HepG2 (cell line): ENCODE data around the gene GRIN2C. TPM values are rescaled to one million over a fixed set of nuclear protein-coding genes. Genes with fewer than 3 reads are reported as not detected.

Source experiments
- ATAC-seq: fragments of 200-7000 bp; cut with Tn5 transposase; 3 replicates; pipeline ENCODE4 v1.9.1; 2020; ENCODE audit warnings: mild to moderate bottlenecking, moderate library complexity
- BruUV-seq: library from RNA; stranded (reverse); fragments of 400-500 nt; replicated peaks from 2 replicates; lab custom pipeline; 2021; lab: Mats Ljungman, UMichigan
- CTCF ChIA-PET: fragments of 300-600 bp; formaldehyde crosslinking; extraction: SDS; loops from one replicate; lab custom pipeline; 2021; ENCODE audit warnings: low total read pairs, inconsistent platforms, low intra/inter-chr PET ratio; lab: Yijun Ruan, JAX
- POLR2A ChIA-PET: fragments of 350-600 bp; sonication (Branson Sonifier 250); formaldehyde crosslinking; loops from one replicate; lab custom pipeline; 2020; ENCODE audit warnings: antibody characterized with exemption, inconsistent platforms; lab: Yijun Ruan, JAX
- DNase-seq: peaks from one replicate; pipeline ENCODE4 v3.0.0-alpha.2; 2015; ENCODE audit warnings: low spot score
- FAIRE-seq: peaks from 3 replicates; lab custom pipeline; 2011; peaks lifted over from hg19 to GRCh38; lab: Jason Lieb, UNC
- H2AFZ ChIP-seq: one replicate; pipeline ENCODE4 v1.6.1; 2011; ENCODE audit warnings: low read length, inconsistent platforms
- H3K27ac ChIP-seq: fragments of 300-600 bp; 3 replicates; pipeline ENCODE4 v1.8.0; 2011; ENCODE audit warnings: mixed run types, mild to moderate bottlenecking, mixed read lengths, low read length, inconsistent platforms; ENCODE audit not compliant: insufficient read depth; ENCODE audit errors: extremely low read length
- H3K27me3 ChIP-seq, 2 experiments: fragments of 200-600 bp in 1 of 2; 2 replicates in 1 of 2; 3 replicates in 1 of 2; pipeline versions ENCODE4 v1.6.0 to v1.8.0; 2011; ENCODE audit warnings: low read length in 2 of 2, mild to moderate bottlenecking in 2 of 2, moderate library complexity in 2 of 2, inconsistent platforms in 1 of 2; ENCODE audit not compliant: insufficient read depth in 2 of 2, control insufficient read depth in 1 of 2
- H3K36me3 ChIP-seq, 2 experiments: fragments of 200-600 bp in 1 of 2; replicated peaks in 1 of 2; 2 replicates in 1 of 2; 3 replicates in 1 of 2; pipeline versions ENCODE4 v1.5.1 to v1.8.0; 2011; ENCODE audit warnings: low read length in 2 of 2, inconsistent platforms in 1 of 2; ENCODE audit not compliant: insufficient read depth in 2 of 2, control insufficient read depth in 1 of 2
- H3K4me1 ChIP-seq: 2 replicates; pipeline ENCODE4 v1.5.1; 2012; ENCODE audit warnings: low read length, inconsistent platforms; ENCODE audit not compliant: insufficient read depth
- H3K4me2 ChIP-seq: 2 replicates; pipeline ENCODE4 v1.6.0; 2011; ENCODE audit warnings: low read depth, low read length, inconsistent platforms
- H3K4me3 ChIP-seq, 3 experiments: fragments of 200-600 bp in 1 of 3; sonication (generic), shearing (Covaris generic) in 1 of 3; replicated peaks in 1 of 3; 2 replicates each; pipeline ENCODE4 v1.5.1; 2011 to 2016; ENCODE audit warnings: low read length in 3 of 3, inconsistent platforms in 2 of 3, low read depth in 2 of 3, mild to moderate bottlenecking in 2 of 3, control low read depth in 1 of 3, mixed read lengths in 1 of 3; ENCODE audit not compliant: insufficient read depth in 1 of 3
- H3K79me2 ChIP-seq: one replicate; pipeline ENCODE4 v1.6.1; 2011; ENCODE audit warnings: low read length, inconsistent platforms; ENCODE audit not compliant: insufficient read depth
- H3K9ac ChIP-seq: 2 replicates; pipeline ENCODE4 v1.6.0; 2011; ENCODE audit warnings: mild to moderate bottlenecking, low read depth, low read length, inconsistent platforms; ENCODE audit not compliant: insufficient read depth
- H3K9me3 ChIP-seq: 2 replicates; pipeline ENCODE4 v1.5.1; 2012; ENCODE audit warnings: mild to moderate bottlenecking, low read length
- H4K20me1 ChIP-seq: 2 replicates; pipeline ENCODE4 v1.6.0; 2011; ENCODE audit warnings: inconsistent platforms, mild to moderate bottlenecking, low read length, moderate library complexity; ENCODE audit not compliant: insufficient read depth
- CEBPB ChIP-seq: IDR thresholded peaks from 2 replicates; pipeline ENCODE4 v1.6.1; 2011; ENCODE audit warnings: low read depth, low read length, improper control_type of control experiment, borderline replicate concordance
- CEBPG ChIP-seq: IDR thresholded peaks from 2 replicates; pipeline ENCODE4 v1.6.1; 2016
- ELF4 ChIP-seq: sonication (generic); formaldehyde crosslinking; IDR thresholded peaks from 2 replicates; pipeline ENCODE4 v1.5.0; 2020; ENCODE audit warnings: missing genetic modification reagents, mild to moderate bottlenecking, moderate library complexity, borderline replicate concordance
- FOXK1 ChIP-seq: sonication (generic); formaldehyde crosslinking; IDR thresholded peaks from 2 replicates; pipeline ENCODE4 v1.4.0; 2020; ENCODE audit warnings: low read depth, missing genetic modification reagents, borderline replicate concordance
- THAP11 ChIP-seq: IDR thresholded peaks from 2 replicates; pipeline ENCODE4 v1.6.1; 2016; ENCODE audit warnings: missing biosample characterization, missing genetic modification reagents
- ZNF205 ChIP-seq: IDR thresholded peaks from 2 replicates; pipeline ENCODE4 v1.6.1; 2018; ENCODE audit warnings: missing biosample characterization, missing genetic modification reagents
- WGBS: methylation state at CpG from one replicate; pipeline ENCODE4 v1.1.6; 2017; ENCODE audit warnings: low lambda C conversion rate; 5-methylcytosine and 5-hydroxymethylcytosine counted together
- in situ Hi-C: cut with HindIII; loops from 2 replicates; pipeline ENCODE4 v1.10.0; 2017; ENCODE audit warnings: low pct_unique_long_range_greater_than_20kb; ENCODE audit not compliant: extremely low pct_ligation_motif_present
- intact Hi-C: fragments of 100-400 bp; cut with micrococcal nuclease; formaldehyde crosslinking; loops from one replicate; pipeline ENCODE4 v1.10.0; 2022; ENCODE audit not compliant: unreplicated experiment
- polyA plus RNA-seq, 8 experiments: library from polyadenylated mRNA; depleted of rRNA in 3 of 8; stranded (reverse) in 7 of 8; unstranded in 1 of 8; fragments of >200 nt; fragmentation: Illumina TruSeq in 4 of 8; extraction: Trizol in 4 of 8; gene quantifications; 2 replicates each; pipeline versions ENCODE4 v1.2.1 to v1.2.3, GENCODE V29; 2011 to 2016; ENCODE audit warnings: low read depth in 4 of 8, missing spikeins in 1 of 8, mixed read lengths in 1 of 8; ENCODE audit not compliant: insufficient read depth in 1 of 8
- total RNA-seq, 5 experiments: library from RNA; depleted of rRNA; stranded (reverse); fragments of >200 nt; fragmentation: Illumina TruSeq; extraction: Trizol; gene quantifications; 2 replicates each; pipeline ENCODE4 v1.2.3, GENCODE V29; 2016; ENCODE audit warnings: low read depth in 1 of 5
- TF ChIP-seq, protein P1 (sequence below): sonication (generic); formaldehyde crosslinking; IDR thresholded peaks from 2 replicates; pipeline ENCODE4 v1.5.1; 2020; ENCODE audit warnings: mild to moderate bottlenecking, missing genetic modification reagents, moderate library complexity

Gene GRIN2C
- total and polyA plus RNA-seq, 2 of the 13 experiments (the other 11 are each of a cell fraction or from before 2014, with no cell fraction given): 0.03 to 0.11 TPM

DNA sequence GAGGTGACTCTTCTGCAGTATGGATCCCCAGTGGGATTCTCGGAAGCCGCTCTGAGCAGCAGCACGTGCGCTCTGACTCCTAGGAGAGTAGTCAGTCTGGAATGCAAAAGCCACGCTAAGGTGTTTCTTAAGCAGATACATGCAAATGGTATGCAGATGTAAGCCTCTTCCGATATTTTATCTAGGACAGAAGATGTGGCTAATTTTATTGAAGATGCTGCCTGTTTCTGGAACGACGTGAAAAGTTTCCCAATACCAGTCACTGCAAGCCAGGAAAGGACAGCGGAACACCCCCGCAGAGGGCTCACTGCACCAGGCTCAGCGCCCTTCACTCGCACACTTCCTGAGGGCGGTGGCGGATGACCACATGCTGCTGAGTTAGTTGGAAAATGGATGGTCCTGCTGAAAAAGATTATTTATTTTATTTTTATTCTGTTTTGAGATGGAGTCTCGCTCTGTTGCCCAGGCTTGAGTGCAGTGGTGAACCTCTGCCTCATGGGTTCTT is 23.6 kb upstream of the GRIN2C start:
- no peak for DNase-seq
- ATAC-seq: no peak
- CTCF ChIA-PET: no interaction called here
- Histone ChIP-seq H3K4me1 (peaks cover 6% of the 10 kb centered on the region), H3K79me2 (no peaks in the 10 kb centered on the region), H3K9ac (no peak overlapping the region), H3K4me3 (no peak overlapping the region), H3K27ac (no peak overlapping the region), H3K36me3 (no peaks in the 10 kb centered on the region), H3K27me3 (peaks cover 15 to 69% of the 10 kb centered on the region in 2 experiments; a peak in 4 of 5 replicates), H2AFZ (no peak overlapping the region), H3K4me2 (no peak overlapping the region), H3K9me3 (no peaks in the 10 kb centered on the region), H4K20me1 (no peaks in the 10 kb centered on the region)
- 73% methylated on average over 15 of the region's 15 CpGs for WGBS
- no TSS peak for BruUV-seq
- FAIRE-seq: no peak
- no peak for TF ChIP-seq ZNF205 (CRISPR knock-in tag)
- TF ChIP-seq FOXK1 (CRISPR knock-in tag): no peak
- POLR2A ChIA-PET: interaction anchor here (2.8 kb wide), 1 partner anchor 10 kb away, joined by 17 read pairs; the partner anchor contains the start of gene FDXR
- intact Hi-C loops (no loop called here), in situ Hi-C loops (no loop called here)

DNA sequence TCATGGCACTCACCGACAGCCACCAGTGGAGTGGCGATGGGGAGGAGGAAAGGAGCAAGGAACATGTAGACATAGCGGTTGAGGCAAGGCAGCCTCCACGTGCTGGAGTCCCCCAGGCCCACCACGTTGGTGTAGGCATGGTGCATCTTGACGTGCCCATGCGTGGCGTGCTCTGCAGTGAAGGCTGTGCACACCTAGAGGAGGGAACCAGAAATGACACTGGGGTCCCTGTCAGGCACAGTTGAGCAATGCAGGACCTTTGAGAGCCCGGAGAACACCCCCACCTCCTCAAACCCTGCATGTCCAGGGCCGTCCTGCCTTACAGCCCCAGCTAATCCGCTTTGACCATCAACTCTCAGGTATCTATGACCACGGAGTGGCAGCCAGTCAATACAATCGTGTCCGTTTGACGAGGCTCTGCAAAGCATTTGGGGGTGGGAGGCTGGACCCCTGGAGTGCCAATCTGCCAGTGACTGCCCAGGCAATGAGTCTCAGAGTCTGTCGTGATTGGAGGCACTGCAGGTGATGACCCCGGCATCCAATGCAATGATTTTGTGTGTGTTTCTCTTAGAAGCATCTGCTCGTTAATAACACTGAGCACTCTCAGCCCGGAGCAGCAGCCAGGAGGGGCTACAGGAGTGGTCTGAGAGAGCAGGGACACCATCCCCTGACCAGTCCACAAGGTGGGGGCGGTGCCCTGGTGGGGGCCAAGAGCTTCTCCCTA is 23.0 kb upstream of the GRIN2C start:
- Histone ChIP-seq H4K20me1 (no peaks in the 10 kb centered on the region), H3K4me2 (no peak overlapping the region), H3K27ac (no peak overlapping the region), H3K9me3 (no peaks in the 10 kb centered on the region), H3K36me3 (no peaks in the 10 kb centered on the region), H3K79me2 (no peaks in the 10 kb centered on the region), H2AFZ (no peak overlapping the region), H3K27me3 (peaks cover 15 to 70% of the 10 kb centered on the region in 2 experiments; a peak in 4 of 5 replicates), H3K4me3 (no peak overlapping the region), H3K4me1 (peaks cover 12% of the 10 kb centered on the region), H3K9ac (no peak overlapping the region)
- ATAC-seq: peak; percentile 64
- no peak for DNase-seq
- intact Hi-C loops: no loop called here
- ChIA-PET CTCF (no interaction called here), POLR2A (interaction anchor here (2.8 kb wide), 1 partner anchor 10 kb away, joined by 17 read pairs; the partner anchor contains the start of gene FDXR)
- no peak for FAIRE-seq
- TF ChIP-seq CEBPB (peak; percentile 37; the same call in 1 of the 2 replicates), ELF4 (CRISPR knock-in tag) (no peak), THAP11 (CRISPR knock-in tag) (no peak), CEBPG (0 out of 2 replicates have a peak, but pooled peaks have one; percentile 6)
- TF ChIP-seq, protein P1, sequence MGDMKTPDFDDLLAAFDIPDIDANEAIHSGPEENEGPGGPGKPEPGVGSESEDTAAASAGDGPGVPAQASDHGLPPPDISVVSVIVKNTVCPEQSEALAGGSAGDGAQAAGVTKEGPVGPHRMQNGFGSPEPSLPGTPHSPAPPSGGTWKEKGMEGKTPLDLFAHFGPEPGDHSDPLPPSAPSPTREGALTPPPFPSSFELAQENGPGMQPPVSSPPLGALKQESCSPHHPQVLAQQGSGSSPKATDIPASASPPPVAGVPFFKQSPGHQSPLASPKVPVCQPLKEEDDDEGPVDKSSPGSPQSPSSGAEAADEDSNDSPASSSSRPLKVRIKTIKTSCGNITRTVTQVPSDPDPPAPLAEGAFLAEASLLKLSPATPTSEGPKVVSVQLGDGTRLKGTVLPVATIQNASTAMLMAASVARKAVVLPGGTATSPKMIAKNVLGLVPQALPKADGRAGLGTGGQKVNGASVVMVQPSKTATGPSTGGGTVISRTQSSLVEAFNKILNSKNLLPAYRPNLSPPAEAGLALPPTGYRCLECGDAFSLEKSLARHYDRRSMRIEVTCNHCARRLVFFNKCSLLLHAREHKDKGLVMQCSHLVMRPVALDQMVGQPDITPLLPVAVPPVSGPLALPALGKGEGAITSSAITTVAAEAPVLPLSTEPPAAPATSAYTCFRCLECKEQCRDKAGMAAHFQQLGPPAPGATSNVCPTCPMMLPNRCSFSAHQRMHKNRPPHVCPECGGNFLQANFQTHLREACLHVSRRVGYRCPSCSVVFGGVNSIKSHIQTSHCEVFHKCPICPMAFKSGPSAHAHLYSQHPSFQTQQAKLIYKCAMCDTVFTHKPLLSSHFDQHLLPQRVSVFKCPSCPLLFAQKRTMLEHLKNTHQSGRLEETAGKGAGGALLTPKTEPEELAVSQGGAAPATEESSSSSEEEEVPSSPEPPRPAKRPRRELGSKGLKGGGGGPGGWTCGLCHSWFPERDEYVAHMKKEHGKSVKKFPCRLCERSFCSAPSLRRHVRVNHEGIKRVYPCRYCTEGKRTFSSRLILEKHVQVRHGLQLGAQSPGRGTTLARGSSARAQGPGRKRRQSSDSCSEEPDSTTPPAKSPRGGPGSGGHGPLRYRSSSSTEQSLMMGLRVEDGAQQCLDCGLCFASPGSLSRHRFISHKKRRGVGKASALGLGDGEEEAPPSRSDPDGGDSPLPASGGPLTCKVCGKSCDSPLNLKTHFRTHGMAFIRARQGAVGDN (CRISPR knock-in tag): peak; percentile 21; the same call in 1 of the 2 replicates
- no TSS peak for BruUV-seq
- 29% methylated on average over 18 of the region's 20 CpGs for WGBS
- in situ Hi-C loops: no loop called here
